Measurements from ENCODE around the gene KIF4A. TPM values are rescaled to one million over a fixed set of nuclear protein-coding genes. Genes with fewer than 3 reads are reported as not detected.
"Not testable (repeated sequence)": the region's sequence is repeated elsewhere in the genome, so short reads cannot be mapped to it uniquely, and the experiment has no call there.

KIF4A gene
- total RNA-seq, 1 donor from 2014 or later, result 0.19 TPM

DNA sequence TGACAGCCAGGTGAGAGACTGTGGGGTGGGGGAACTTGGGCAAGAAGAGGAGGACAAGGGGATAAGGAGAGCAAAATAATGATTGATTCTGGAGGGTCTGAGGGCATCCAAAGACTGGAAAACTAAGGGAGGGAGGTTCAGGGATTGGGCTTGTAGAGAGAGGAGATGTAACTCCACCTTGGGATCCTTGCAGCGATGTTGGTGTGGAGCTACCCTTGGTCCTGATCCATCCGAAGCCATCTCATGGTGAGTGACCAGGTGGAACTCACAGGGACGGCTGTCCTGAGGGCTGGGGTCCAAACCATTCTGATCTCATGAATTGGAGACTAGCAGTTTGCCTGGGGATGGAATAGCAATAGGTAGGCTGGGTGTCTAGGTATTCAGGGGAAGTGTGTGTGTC lies 9.3 kb upstream of the KIF4A start:
- no peak for ATAC-seq (ENCODE audit: poor library complexity)
- no peak for DNase-seq
- intact Hi-C loops (cut with DNase I), result no loop called here

DNA sequence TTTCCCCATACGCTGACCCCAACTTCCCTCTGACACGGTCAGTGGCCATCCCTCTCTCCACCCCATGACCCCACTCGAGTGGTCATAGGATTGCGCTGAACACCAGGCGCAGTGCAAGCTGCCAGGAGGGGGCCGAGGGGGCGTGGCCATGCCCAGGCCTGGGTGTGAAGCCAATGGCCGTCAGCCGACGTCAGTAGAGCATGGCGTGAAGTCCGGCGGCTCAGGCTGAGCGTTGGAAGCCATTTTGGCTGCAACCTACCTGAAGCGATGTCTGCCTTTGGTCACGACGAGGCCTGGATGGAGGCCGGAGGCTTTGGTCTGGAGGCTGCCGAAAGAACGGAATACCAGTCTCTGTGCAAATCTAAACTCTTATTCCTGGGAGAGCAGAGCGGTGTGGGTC lies 8.0 kb upstream of the KIF4A start, which contains the start of gene RAB41:
TSS of gene RAB41 (plus strand) at position 222 of the 400 bp plus-strand sequence. CDS start at position 268, 46 bp downstream.
- DNase-seq (no peak), ATAC-seq (ENCODE audit: poor library complexity) (no peak)
- intact Hi-C loops (cut with DNase I), result no loop called here

DNA sequence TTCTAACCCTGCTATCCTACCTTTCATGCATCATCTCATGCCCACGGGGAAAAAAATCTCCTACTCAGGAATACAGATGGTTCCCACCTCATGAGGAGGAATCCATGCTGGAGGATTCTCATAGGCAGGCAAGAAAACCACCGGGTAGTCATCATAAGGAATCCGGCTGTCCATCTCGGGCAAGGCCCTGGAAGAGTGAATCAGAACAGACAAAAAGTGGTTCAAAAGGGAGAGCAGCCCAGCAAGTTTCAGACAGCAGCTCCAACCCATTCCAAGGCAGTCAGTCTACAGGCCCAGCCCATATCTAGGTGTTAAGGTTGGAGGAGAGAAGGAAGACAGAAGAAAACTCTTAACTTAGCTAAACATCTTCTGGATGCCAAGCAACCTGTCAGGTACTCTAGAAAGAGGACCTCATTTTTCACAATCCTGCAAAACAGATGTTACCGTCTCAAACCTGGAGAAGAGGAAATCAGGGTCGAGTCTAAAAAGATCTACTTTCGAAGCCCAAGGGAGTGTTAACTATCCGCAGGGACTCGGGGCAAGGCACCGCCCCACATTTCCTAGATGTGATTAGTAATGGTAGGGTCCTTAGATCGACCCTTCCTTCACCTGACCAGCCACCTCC lies 624 bp upstream of the KIF4A start:
- ATAC-seq (ENCODE audit: poor library complexity) (no peak), DNase-seq (no peak)
- intact Hi-C loops (cut with DNase I), result no loop called here

DNA sequence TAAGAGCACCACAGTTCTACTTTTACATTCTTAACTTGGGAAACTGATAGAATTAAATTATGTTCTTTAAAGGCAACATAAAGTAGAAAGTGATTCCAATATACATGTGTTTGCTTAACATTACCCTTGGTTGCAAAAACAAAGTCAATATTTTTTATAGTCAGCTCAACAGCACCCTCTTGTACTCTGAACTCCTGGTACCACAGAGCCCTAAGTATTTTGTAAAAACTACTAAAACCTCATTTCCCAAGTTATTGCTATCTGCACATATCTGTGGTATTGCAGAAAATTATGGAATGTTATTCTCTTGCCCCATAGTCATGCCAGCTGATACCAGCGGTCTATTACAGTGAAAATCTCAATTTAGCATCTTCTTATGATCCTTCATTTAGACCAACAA lies 2.9 kb downstream of the KIF4A start:
- intact Hi-C loops (cut with DNase I), result no loop called here
- ATAC-seq (ENCODE audit: poor library complexity) (no peak), DNase-seq (no peak)

DNA sequence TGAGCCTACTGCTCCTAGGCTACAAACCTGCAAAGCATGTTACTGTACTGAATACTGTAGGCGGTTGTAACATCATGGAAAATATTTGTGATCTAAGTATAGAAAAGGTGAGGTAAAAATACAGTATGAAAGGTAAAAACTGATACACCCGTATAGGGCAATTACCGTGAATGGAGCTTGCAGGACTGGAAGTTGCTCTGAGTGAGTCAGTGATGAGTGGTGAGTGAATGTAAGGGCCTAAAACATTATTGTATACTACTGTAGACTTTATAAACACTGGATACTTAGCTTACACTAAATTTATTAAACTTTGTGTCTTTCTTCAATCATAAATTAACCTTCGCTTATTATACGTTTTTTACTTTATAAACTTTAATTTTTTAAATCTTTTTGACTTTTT lies 3.7 kb downstream of the KIF4A start:
- intact Hi-C loops (cut with DNase I), result no loop called here
- ATAC-seq (ENCODE audit: poor library complexity) (no peak), DNase-seq (no peak)

DNA sequence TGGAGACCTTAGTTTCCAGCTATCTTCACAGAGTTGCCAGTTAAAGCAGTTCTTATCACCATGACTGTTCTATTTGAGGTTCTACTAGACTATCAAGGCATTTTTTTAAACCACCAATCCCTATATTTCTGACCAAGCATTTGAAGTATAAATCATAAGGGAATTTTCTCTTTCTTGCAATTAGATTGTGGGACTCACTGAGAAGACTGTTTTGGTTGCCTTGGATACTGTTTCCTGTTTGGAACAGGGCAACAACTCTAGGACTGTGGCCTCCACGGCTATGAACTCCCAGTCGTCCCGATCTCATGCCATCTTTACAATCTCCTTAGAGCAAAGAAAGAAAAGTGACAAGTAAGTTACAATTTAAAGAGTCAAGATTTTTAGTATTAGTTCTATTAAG lies 11.8 kb downstream of the KIF4A start:
- DNase-seq (no peak), ATAC-seq (ENCODE audit: poor library complexity) (no peak)
- intact Hi-C loops (cut with DNase I), result no loop called here

DNA sequence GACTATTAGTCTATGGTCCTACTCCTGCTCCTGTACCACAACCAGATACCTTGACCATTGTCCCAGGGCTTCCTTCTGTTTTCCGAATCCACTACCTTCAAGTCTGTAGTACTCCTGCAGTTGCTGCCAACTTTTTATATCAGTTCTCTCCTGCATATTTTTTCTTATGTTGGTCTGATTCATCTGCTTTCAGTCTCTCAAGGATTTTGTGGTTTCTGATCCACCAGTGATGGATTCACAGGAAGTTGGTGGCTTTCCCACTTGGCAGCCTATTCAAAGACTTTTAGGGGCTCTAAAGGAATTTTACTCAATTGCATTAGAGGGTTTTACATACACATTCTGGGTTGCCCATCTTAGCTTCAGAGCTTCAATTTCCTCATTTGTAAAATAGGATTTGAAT lies 23.6 kb downstream of the KIF4A start:
- DNase-seq, result no peak
- intact Hi-C loops (cut with DNase I), result no loop called here
- no peak for ATAC-seq (ENCODE audit: poor library complexity)

DNA sequence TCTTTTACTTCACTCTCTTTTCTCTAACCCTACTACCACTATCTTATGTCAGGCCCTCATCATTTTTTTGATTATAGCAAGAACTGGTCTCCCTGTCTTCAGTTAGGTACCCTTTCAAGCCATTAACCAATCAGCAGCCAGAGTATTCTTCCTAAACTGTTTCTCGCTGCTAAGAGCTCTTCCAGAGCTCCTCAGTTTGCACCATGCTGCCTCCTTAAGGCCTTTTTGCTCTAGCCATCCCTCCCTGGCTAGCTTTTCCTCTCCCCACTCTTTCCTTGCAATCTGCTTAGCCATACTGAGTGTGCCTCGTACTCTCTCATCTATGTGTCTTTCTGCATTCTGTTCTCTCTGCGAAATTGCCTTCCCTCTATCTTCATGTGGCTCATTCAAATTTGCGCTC lies 32.9 kb downstream of the KIF4A start:
- intact Hi-C loops (cut with DNase I), result no loop called here
- DNase-seq, result no peak
- no peak for ATAC-seq (ENCODE audit: poor library complexity)

DNA sequence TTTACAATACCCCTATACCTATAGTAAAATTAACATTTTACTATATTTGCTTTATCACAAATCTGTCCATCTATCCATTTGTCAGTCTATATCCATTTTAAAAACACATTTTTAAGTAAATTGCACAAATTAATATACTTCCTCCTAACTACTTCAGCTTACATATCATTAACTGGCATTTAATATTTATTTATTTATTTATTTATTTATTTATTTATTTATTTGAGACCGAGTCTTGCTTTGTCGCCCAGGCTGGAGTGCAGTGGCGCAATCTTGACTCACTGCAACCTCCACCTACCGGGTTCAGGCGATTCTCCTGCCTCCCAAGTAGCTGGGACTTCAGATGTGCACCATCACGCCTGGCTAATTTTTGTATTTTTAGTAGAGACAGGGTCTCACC lies 33.7 kb downstream of the KIF4A start:
- DNase-seq; ATAC-seq (ENCODE audit: poor library complexity); intact Hi-C loops (cut with DNase I): not testable (repeated sequence)

DNA sequence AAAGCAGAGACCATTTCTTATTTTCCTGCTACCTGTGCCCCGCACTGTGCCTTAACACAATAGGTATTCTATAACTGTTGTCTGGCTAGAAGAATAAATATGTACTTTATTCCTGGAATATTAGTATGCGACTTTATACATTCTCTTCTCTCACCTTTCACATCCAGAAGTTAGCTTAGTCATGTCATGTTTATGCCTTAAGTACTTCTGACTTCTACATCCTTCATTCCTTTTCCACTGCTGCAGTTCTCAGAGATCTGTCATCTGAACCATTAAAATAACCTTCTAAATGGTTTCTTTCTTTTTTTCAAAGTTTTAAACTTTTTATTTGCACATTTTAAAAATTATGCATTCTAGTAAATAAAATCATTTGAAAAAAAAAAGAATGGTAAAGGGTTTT lies 34.4 kb downstream of the KIF4A start:
- no peak for DNase-seq

DNA sequence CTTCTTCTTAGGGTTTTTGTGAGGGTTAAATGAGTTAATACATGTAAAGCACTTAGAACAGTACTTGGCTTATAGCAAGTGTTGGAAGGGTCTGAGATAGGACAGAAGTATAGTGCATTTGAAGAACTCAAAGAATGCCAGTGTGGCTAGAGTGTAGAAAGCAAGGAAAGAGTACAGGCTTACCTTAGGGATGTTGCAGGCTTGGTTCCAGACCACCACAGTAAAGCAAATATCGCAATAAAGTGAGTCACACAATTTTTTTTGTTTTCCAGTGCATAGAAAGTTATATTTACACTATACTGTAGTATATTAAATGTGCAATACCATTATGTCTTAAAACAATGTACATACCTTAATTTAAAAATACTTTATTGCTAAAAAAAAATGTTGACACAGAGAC lies 41.3 kb downstream of the KIF4A start:
- DNase-seq (no peak), ATAC-seq (ENCODE audit: poor library complexity) (no peak)
- intact Hi-C loops (cut with DNase I), result no loop called here

More for the DNA sequence above, 34.4 kb downstream of the KIF4A start:
- no peak for ATAC-seq (ENCODE audit: poor library complexity)
- intact Hi-C loops (cut with DNase I), result no loop called here

DNA sequence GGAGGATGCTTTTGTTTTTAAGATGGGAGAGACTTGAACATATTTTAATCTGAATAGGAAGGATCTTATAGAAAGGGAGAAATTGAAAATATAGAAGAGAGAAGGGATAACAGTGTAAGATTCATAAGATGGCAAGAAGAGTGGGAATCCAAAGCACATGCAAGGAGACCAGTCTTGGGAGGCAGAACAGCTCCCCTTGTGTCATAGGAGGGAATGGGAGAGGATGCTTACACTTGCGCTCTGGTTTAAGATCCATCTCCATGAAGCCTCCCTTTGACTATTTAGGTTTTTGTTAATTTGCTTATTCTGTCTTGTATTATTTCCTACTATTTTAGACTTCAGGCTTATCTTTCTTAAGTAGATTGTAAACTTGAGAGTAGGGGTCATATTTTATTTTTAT lies 42.7 kb downstream of the KIF4A start:
- no peak for ATAC-seq (ENCODE audit: poor library complexity)
- intact Hi-C loops (cut with DNase I), result no loop called here
- no peak for DNase-seq

DNA sequence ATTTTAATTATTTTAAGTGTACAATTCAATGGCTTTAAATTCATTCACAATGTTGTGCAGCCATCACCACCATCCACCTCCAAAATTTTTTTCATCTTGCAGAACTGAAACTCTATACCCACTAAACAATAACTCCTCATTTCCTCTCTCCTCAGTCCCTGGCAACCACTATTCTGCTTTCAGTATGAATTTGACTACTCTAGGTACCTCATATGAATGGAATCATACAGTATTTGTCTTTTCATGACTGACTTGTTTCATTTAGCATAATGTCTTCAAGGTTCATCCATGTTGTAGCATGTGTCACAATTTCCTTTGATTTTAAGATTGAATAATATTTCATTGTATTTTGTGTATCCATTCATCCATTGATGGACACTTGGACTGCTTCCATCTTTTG lies 46.9 kb downstream of the KIF4A start:
- intact Hi-C loops (cut with DNase I), result no loop called here
- DNase-seq (no peak), ATAC-seq (ENCODE audit: poor library complexity) (no peak)

DNA sequence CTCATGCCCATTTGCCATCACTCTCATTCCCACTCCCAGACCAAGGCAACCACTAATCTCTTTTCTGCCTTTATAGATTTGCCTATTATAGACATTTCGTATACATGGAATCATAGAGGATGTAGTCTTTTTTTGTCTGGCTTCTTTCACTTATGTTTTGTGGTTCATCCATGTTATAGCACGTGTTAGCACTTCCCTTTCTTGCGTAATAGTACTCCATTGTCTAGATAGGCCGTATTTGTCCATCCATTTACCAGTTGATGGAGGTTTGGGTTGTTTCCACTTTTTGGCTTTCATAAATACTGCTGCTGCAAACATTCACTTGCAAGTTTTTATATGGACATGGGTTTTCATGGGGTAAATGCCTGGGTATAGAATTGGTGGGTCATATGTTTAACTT lies 48.4 kb downstream of the KIF4A start:
- ATAC-seq (ENCODE audit: poor library complexity), result no peak
- intact Hi-C loops (cut with DNase I), result no loop called here
- DNase-seq, result no peak

DNA sequence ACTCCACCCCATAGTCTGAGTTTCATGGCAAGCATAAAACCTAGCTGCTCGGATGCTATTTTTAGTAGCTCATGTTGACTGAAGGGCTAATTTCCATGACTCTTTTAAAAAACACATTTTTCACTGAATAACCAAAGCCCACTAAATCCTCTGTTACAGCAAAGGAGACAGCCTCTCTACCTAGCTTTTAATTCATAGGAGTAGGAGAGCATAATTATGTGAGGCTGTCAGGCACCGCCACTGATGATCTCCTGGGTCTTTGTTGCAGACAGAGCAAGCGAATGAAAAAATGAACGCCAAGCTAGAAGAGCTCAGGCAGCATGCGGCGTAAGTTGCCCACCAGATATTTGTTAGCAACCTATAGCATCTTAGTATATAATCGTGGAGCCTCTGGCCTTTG lies 53.5 kb downstream of the KIF4A start:
- no peak for ATAC-seq (ENCODE audit: poor library complexity)
- DNase-seq, result no peak
- intact Hi-C loops (cut with DNase I), result no loop called here

DNA sequence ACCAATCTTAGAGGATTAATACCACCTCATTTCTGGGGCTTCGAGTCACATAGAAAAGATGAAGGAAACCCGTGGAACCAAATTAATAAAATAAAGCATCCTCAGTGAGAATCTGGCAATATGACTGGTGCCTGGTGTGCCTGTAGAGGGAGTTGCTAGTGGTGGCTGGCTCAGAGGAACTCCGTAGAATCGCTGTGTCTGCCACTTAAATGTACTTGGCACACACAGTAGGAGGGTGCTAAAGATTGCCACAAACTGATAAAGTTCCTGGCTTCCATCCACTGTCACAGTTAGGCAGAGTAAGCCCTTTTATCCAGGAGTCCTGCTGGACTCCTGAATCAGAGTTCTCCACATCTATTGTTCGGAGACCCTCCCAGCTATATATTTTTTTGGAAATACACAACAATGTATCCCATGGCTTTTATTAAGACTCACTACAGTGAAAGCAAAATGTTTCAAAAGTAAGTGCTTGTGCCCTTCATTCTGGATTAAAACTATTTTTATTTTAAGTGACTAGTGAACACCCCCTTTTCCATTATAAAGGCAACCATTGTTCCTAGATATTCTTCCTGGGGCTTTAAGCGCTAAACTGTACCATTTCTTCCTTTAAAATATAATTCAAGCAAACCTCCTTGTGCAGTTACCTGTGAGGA lies 56.6 kb downstream of the KIF4A start:
- DNase-seq, result no peak
- ATAC-seq (ENCODE audit: poor library complexity), result no peak
- intact Hi-C loops (cut with DNase I), result no loop called here

DNA sequence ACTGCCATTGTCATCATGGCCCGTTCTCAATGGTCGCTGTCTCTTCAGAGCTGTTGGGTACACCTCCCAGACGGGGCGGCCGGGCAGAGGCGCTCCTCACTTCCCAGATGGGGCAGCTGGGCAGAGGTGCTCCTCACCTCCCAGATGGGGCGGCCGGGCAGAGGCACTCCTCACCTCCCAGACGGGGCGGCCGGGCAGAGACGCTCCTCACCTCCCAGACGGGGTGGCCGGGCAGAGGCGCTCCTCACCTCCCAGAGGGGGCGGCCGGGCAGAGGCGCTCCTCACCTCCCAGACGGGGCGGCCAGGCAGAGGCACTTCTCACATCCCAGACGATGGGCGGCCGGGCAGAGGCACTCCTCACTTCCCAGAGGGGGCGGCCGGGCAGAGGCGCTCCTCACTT lies 58.9 kb downstream of the KIF4A start:
- intact Hi-C loops (cut with DNase I); DNase-seq; ATAC-seq (ENCODE audit: poor library complexity): not testable (repeated sequence)

DNA sequence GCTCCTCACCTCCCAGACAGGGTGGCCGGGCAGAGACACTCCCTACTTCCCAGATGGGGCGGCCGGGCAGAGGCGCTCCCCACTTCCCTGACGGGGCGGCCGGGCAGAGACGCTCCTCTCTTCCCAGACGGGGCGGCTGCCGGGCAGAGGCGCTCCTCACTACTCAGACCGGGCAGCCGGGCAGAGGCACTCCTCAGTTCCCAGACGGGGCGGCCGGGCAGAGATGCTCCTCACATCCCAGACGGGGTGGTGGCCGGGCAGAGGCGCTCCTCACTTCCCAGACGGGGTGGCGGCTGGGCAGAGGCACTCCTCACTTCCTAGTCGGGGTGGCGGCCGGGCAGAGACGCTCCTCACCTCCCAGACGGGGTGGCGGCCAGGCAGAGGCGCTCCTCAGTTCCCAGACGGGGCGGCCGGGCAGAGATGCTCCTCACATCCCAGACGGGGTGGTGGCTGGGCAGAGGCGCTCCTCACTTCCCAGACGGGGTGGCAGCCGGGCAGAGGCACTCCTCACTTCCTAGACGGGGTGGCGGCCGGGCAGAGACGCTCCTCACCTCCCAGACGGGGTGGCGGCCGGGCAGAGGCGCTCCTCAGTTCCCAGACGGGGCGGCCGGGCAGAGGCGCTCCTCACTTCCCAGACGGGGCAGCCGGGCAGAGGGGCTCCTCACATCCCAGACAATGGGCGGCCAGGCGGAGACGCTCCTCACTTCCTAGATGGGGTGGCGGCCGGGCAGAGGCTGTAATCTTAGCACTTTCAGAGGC lies 59.6 kb downstream of the KIF4A start:
- DNase-seq; intact Hi-C loops (cut with DNase I); ATAC-seq (ENCODE audit: poor library complexity): not testable (repeated sequence)

DNA sequence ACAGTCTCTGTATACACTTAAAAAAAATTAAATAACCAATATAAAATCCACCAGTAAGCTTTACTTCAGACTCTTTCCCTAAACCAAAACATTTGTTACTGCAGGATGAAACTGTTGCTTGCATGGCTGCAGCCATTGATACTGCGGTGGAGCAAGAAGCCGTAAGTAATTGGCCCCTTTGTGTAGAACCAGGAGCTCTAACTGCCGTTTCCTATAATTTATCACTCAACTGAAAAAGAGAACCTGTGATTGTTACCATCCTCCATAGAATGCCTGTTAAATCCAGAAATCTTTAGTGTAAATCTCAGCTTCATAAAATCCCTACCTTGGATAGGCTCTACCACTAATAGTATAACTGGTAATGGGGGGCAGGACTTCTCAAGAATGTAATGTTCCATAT lies 62.6 kb downstream of the KIF4A start:
- ATAC-seq (ENCODE audit: poor library complexity) (no peak), DNase-seq (no peak)
- intact Hi-C loops (cut with DNase I), result no loop called here

DNA sequence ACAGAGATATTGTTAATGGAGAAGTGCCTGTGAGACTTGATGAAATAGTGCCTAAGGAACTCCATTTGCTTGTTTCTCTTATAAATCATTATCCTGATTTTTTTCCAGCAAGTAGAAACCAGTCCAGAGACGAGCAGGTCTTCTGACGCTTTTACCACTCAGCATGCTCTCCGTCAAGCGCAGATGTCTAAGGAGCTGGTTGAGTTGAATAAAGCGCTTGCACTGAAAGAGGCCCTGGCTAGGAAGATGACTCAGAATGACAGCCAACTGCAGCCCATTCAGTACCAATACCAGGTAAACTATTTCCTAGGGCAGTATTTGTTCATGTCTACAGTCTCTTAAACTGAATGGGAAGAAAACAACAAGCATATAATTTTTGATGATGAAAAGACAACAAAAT lies 63.6 kb downstream of the KIF4A start:
- intact Hi-C loops (cut with DNase I), result no loop called here
- DNase-seq (no peak), ATAC-seq (ENCODE audit: poor library complexity) (no peak)

All from Right ventricle myocardium superior (tissue), 1 donor.